ENCODE measurements around the gene CTDNEP1. TPM values are rescaled to one million over a fixed set of nuclear protein-coding genes. Genes with fewer than 3 reads are reported as not detected.

Gene CTDNEP1
- total RNA-seq, 2 experiments from 2014 or later: 159 to 160 TPM

- Mint-ChIP-seq H3K36me3 (ENCODE audit: low read depth) (no peaks in the 10 kb centered on the region), H3K27ac (peak overlapping the region; percentile 93), H3K4me3 (peak overlapping the region; percentile 76), H3K27me3 (peaks cover under 1% of the 10 kb centered on the region), H3K9me3 (no peaks in the 10 kb centered on the region), H3K4me1 (ENCODE audit: low read depth) (peaks cover 28% of the 10 kb centered on the region)
- ATAC-seq (peak; percentile 91), DNase-seq (peak; percentile 98)
- intact Hi-C loops (cut with micrococcal nuclease): no loop called here
- ChIA-PET POLR2A (interaction anchor here (1.0 to 1.2 kb wide), 3 partner anchors 9 to 30 kb away, joined by 3 to 4 read pairs (median 4); partner anchors contain the start of genes ACADVL, DLG4 and DVL2), CTCF (interaction anchor here (1.0 kb wide), 1 partner anchor 27 kb away, joined by 4 read pairs; no protein-coding TSS in a partner anchor)
- TF ChIP-seq CTCF (IDR thresholded peaks at IDR 0.05): no peak
These were observed 46.6 kb downstream of the CTDNEP1 start for GRCh38 chr17:7204828-7205461.

GRCh38 chr17:7204336-7204735 is 47.2 kb downstream of the CTDNEP1 start:
- ATAC-seq (peak; percentile 9), DNase-seq (no peak)
- CTCF ChIA-PET: interaction anchor here (1.0 kb wide), 1 partner anchor 26 kb away, joined by 4 read pairs; no protein-coding TSS in a partner anchor
- Mint-ChIP-seq H3K4me1 (ENCODE audit: low read depth) (peaks cover 28% of the 10 kb centered on the region), H3K9me3 (no peaks in the 10 kb centered on the region), H3K4me3 (peak overlapping the region; percentile 76), H3K36me3 (ENCODE audit: low read depth) (no peaks in the 10 kb centered on the region), H3K27me3 (no peaks in the 10 kb centered on the region), H3K27ac (peak overlapping the region; percentile 93)
- TF ChIP-seq CTCF (IDR thresholded peaks at IDR 0.05): no peak
- POLR2A ChIA-PET: interaction anchor here (1.1 to 1.2 kb wide), 2 partner anchors 15 to 171 kb away, joined by 3 read pairs; partner anchors contain the start of genes ACADVL and DLG4
- intact Hi-C loops (cut with micrococcal nuclease): no loop called here

GRCh38 chr17:7203391-7203790 is 48.1 kb downstream of the CTDNEP1 start:
- ATAC-seq (no peak), DNase-seq (no peak)
- Mint-ChIP-seq H3K4me3 (no peak overlapping the region), H3K27ac (peak overlapping the region; percentile 21), H3K4me1 (ENCODE audit: low read depth) (peaks cover 28% of the 10 kb centered on the region), H3K36me3 (ENCODE audit: low read depth) (no peaks in the 10 kb centered on the region), H3K9me3 (no peaks in the 10 kb centered on the region), H3K27me3 (no peaks in the 10 kb centered on the region)
- intact Hi-C loops (cut with micrococcal nuclease): no loop called here
- TF ChIP-seq CTCF (IDR thresholded peaks at IDR 0.05): no peak
- POLR2A ChIA-PET: interaction anchor here (0.6 to 1.1 kb wide), 3 partner anchors 9 to 176 kb away, joined by 3 read pairs; no protein-coding TSS in a partner anchor
- CTCF ChIA-PET: interaction anchor here (0.7 kb wide), 1 partner anchor 157 kb away, joined by 3 read pairs; no protein-coding TSS in a partner anchor

- ATAC-seq: no peak
- Mint-ChIP-seq H3K27me3 (no peaks in the 10 kb centered on the region), H3K9me3 (no peaks in the 10 kb centered on the region), H3K27ac (no peak overlapping the region), H3K4me1 (ENCODE audit: low read depth) (no peaks in the 10 kb centered on the region), H3K4me3 (no peak overlapping the region), H3K36me3 (ENCODE audit: low read depth) (no peaks in the 10 kb centered on the region)
- DNase-seq: no peak
- TF ChIP-seq CTCF (IDR thresholded peaks at IDR 0.05): no peak
- ChIA-PET POLR2A (no interaction called here), CTCF (no interaction called here)
- intact Hi-C loops (cut with micrococcal nuclease): no loop called here
These were observed 54.7 kb downstream of the CTDNEP1 start for GRCh38 chr17:7196651-7197401.

- no peaks in the 10 kb centered on the region for H3K36me3 Mint-ChIP-seq (ENCODE audit: low read depth)
- TF ChIP-seq CTCF (IDR thresholded peaks at IDR 0.05): no peak
- no peaks in the 10 kb centered on the region for H3K9me3 Mint-ChIP-seq
- H3K4me1 Mint-ChIP-seq (ENCODE audit: low read depth): no peaks in the 10 kb centered on the region
- ATAC-seq (no peak), DNase-seq (no peak)
- H3K27me3 Mint-ChIP-seq: no peaks in the 10 kb centered on the region
- ChIA-PET POLR2A (no interaction called here), CTCF (no interaction called here)
- intact Hi-C loops (cut with micrococcal nuclease): no loop called here
- H3K27ac Mint-ChIP-seq: no peak overlapping the region
- H3K4me3 Mint-ChIP-seq: no peak overlapping the region
These were observed 55.6 kb downstream of the CTDNEP1 start for GRCh38 chr17:7195971-7196370.
